Measurements from ENCODE around the gene MEX3A. TPM values are rescaled to one million over a fixed set of nuclear protein-coding genes. Genes with fewer than 3 reads are reported as not detected.
A peak's percentile ranks its signal among the peaks of the same experiment; 100 is the strongest.

MEX3A gene
- total RNA-seq, 1 experiment from 2014 or later, result 79.1 TPM

- TF ChIP-seq RELA (CRISPR knock-in tag; IDR thresholded peaks at IDR 0.05; ENCODE audit: borderline replicate concordance), result no peak
- TF ChIP-seq, protein P1, sequence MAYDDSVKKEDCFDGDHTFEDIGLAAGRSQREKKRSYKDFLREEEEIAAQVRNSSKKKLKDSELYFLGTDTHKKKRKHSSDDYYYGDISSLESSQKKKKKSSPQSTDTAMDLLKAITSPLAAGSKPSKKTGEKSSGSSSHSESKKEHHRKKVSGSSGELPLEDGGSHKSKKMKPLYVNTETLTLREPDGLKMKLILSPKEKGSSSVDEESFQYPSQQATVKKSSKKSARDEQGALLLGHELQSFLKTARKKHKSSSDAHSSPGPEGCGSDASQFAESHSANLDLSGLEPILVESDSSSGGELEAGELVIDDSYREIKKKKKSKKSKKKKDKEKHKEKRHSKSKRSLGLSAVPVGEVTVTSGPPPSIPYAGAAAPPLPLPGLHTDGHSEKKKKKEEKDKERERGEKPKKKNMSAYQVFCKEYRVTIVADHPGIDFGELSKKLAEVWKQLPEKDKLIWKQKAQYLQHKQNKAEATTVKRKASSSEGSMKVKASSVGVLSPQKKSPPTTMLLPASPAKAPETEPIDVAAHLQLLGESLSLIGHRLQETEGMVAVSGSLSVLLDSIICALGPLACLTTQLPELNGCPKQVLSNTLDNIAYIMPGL (CRISPR knock-in tag; IDR thresholded peaks at IDR 0.05), result no peak
- no peak for TF ChIP-seq IRF2 (CRISPR knock-in tag; IDR thresholded peaks at IDR 0.05; ENCODE audit: borderline replicate concordance, low read depth)
- no peak for TF ChIP-seq TEAD1 (CRISPR knock-in tag; IDR thresholded peaks at IDR 0.05)
- TF ChIP-seq FOXP1 (CRISPR knock-in tag; IDR thresholded peaks at IDR 0.05; ENCODE audit: borderline replicate concordance), result no peak
Measured at GRCh38 chr1:156079762-156080161, 2.5 kb downstream of the MEX3A start (continued).

GRCh38 chr1:156078728-156079127, 3.5 kb downstream of the MEX3A start:
- H3K27ac Mint-ChIP-seq, result peak overlapping the region; percentile 88
- H3K4me3 Mint-ChIP-seq, result peak overlapping the region; percentile 96
- no peak for TF ChIP-seq TP53 (CRISPR knock-in tag; IDR thresholded peaks at IDR 0.05)
- TF ChIP-seq TEAD1 (CRISPR knock-in tag; IDR thresholded peaks at IDR 0.05), result no peak
- TF ChIP-seq FOXJ3 (CRISPR knock-in tag; IDR thresholded peaks at IDR 0.05; ENCODE audit: borderline replicate concordance), result no peak
- no peak for TF ChIP-seq NFYB (CRISPR knock-in tag; conservative IDR thresholded peaks at IDR 0.05; ENCODE audit: low read depth)
- TF ChIP-seq, protein P2, sequence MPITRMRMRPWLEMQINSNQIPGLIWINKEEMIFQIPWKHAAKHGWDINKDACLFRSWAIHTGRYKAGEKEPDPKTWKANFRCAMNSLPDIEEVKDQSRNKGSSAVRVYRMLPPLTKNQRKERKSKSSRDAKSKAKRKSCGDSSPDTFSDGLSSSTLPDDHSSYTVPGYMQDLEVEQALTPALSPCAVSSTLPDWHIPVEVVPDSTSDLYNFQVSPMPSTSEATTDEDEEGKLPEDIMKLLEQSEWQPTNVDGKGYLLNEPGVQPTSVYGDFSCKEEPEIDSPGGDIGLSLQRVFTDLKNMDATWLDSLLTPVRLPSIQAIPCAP (CRISPR knock-in tag; IDR thresholded peaks at IDR 0.05), result no peak
- no peak for TF ChIP-seq HMGA2 (CRISPR knock-in tag; IDR thresholded peaks at IDR 0.05)
- no peak for TF ChIP-seq ZNF425 (CRISPR knock-in tag; conservative IDR thresholded peaks at IDR 0.05)
- TF ChIP-seq SOX15 (CRISPR knock-in tag; IDR thresholded peaks at IDR 0.05), result no peak
- TF ChIP-seq, protein P3, sequence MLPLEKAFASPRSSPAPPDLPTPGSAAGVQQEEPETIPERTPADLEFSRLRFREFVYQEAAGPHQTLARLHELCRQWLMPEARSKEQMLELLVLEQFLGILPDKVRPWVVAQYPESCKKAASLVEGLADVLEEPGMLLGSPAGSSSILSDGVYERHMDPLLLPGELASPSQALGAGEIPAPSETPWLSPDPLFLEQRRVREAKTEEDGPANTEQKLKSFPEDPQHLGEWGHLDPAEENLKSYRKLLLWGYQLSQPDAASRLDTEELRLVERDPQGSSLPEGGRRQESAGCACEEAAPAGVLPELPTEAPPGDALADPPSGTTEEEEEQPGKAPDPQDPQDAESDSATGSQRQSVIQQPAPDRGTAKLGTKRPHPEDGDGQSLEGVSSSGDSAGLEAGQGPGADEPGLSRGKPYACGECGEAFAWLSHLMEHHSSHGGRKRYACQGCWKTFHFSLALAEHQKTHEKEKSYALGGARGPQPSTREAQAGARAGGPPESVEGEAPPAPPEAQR (CRISPR knock-in tag; IDR thresholded peaks at IDR 0.05), result no peak
- TF ChIP-seq FOXK1 (CRISPR knock-in tag; IDR thresholded peaks at IDR 0.05), result no peak
- TF ChIP-seq GRHL2 (CRISPR knock-in tag; IDR thresholded peaks at IDR 0.05; ENCODE audit: insufficient replicate concordance, severe bottlenecking), result no peak
- no peak for TF ChIP-seq KAT7 (CRISPR knock-in tag; IDR thresholded peaks at IDR 0.05; ENCODE audit: borderline replicate concordance)
- no peak for TF ChIP-seq OVOL2 (CRISPR knock-in tag; IDR thresholded peaks at IDR 0.05; ENCODE audit: borderline replicate concordance)
- no peak for TF ChIP-seq ELF4 (CRISPR knock-in tag; IDR thresholded peaks at IDR 0.05; ENCODE audit: low read depth)
- TF ChIP-seq, protein P4, sequence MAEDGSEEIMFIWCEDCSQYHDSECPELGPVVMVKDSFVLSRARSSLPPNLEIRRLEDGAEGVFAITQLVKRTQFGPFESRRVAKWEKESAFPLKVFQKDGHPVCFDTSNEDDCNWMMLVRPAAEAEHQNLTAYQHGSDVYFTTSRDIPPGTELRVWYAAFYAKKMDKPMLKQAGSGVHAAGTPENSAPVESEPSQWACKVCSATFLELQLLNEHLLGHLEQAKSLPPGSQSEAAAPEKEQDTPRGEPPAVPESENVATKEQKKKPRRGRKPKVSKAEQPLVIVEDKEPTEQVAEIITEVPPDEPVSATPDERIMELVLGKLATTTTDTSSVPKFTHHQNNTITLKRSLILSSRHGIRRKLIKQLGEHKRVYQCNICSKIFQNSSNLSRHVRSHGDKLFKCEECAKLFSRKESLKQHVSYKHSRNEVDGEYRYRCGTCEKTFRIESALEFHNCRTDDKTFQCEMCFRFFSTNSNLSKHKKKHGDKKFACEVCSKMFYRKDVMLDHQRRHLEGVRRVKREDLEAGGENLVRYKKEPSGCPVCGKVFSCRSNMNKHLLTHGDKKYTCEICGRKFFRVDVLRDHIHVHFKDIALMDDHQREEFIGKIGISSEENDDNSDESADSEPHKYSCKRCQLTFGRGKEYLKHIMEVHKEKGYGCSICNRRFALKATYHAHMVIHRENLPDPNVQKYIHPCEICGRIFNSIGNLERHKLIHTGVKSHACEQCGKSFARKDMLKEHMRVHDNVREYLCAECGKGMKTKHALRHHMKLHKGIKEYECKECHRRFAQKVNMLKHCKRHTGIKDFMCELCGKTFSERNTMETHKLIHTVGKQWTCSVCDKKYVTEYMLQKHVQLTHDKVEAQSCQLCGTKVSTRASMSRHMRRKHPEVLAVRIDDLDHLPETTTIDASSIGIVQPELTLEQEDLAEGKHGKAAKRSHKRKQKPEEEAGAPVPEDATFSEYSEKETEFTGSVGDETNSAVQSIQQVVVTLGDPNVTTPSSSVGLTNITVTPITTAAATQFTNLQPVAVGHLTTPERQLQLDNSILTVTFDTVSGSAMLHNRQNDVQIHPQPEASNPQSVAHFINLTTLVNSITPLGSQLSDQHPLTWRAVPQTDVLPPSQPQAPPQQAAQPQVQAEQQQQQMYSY (CRISPR knock-in tag; IDR thresholded peaks at IDR 0.05), result no peak
- TF ChIP-seq RORB (CRISPR knock-in tag; IDR thresholded peaks at IDR 0.05), result no peak
- TF ChIP-seq ZNF219 (CRISPR knock-in tag; IDR thresholded peaks at IDR 0.05; ENCODE audit: borderline replicate concordance), result no peak
- ATAC-seq, result no peak
- peaks cover 68% of the 10 kb centered on the region for H3K4me1 Mint-ChIP-seq
- CTCF ChIA-PET, result interaction anchor here (0.6 to 1.3 kb wide), 5 partner anchors 12 to 122 kb away, joined by 3 to 13 read pairs (median 4); no protein-coding TSS in a partner anchor
- no peak for DNase-seq (ENCODE audit: low spot score)
- no peaks in the 10 kb centered on the region for H3K27me3 Mint-ChIP-seq (ENCODE audit: low read depth)
- no peaks in the 10 kb centered on the region for H3K9me3 Mint-ChIP-seq
- POLR2A ChIA-PET, result no interaction called here
- peaks cover 8% of the 10 kb centered on the region for H3K36me3 Mint-ChIP-seq

Data from WTC11 (cell line).